Epithelial cell of esophagus (primary cell): ENCODE results near the gene KCTD17.

Experiments
- DNase-seq: peaks from one replicate; pipeline ENCODE4 v3.0.0; 2010; ENCODE audit warnings: low read depth
- H3K4me3 ChIP-seq: 2 replicates; pipeline ENCODE4 v1.5.1; 2011; ENCODE audit warnings: mild to moderate bottlenecking, low read length, control low read depth
- TF ChIP-seq, protein P1 (sequence below): IDR thresholded peaks from 2 replicates; pipeline ENCODE4 v1.5.1; 2011; ENCODE audit warnings: low read depth, mild to moderate bottlenecking, low read length, control low read depth, inconsistent platforms; ENCODE audit not compliant: insufficient read depth; ENCODE audit errors: missing control alignments

KCTD17 gene

DNA sequence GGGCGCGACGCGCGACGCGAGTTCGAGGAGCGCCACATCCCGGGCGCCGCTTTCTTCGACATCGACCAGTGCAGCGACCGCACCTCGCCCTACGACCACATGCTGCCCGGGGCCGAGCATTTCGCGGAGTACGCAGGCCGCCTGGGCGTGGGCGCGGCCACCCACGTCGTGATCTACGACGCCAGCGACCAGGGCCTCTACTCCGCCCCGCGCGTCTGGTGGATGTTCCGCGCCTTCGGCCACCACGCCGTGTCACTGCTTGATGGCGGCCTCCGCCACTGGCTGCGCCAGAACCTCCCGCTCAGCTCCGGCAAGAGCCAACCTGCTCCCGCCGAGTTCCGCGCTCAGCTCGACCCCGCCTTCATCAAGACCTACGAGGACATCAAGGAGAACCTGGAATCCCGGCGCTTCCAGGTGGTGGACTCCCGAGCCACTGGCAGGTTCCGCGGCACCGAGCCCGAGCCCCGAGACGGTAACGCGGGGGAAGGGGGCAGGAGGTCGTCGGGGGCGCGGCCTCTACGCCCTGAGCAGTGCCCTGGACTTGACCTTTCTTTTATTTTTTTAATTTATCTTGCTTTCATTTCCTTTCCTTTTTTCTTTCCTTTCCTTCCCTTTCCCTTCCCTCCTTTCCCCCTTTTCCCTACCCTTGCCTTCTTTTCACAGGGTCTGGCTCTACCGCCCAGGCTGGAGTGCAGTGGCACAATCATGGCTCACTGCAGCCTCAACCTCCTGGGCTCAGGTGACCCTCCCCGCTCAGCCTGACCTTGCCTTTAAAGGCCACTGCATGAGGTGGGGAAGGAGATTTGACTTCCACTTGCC lies 27.0 kb upstream of the KCTD17 start:
- TF ChIP-seq, protein P1, sequence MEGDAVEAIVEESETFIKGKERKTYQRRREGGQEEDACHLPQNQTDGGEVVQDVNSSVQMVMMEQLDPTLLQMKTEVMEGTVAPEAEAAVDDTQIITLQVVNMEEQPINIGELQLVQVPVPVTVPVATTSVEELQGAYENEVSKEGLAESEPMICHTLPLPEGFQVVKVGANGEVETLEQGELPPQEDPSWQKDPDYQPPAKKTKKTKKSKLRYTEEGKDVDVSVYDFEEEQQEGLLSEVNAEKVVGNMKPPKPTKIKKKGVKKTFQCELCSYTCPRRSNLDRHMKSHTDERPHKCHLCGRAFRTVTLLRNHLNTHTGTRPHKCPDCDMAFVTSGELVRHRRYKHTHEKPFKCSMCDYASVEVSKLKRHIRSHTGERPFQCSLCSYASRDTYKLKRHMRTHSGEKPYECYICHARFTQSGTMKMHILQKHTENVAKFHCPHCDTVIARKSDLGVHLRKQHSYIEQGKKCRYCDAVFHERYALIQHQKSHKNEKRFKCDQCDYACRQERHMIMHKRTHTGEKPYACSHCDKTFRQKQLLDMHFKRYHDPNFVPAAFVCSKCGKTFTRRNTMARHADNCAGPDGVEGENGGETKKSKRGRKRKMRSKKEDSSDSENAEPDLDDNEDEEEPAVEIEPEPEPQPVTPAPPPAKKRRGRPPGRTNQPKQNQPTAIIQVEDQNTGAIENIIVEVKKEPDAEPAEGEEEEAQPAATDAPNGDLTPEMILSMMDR: no peak
- H3K4me3 ChIP-seq: no peak overlapping the region
- DNase-seq: no peak

DNA sequence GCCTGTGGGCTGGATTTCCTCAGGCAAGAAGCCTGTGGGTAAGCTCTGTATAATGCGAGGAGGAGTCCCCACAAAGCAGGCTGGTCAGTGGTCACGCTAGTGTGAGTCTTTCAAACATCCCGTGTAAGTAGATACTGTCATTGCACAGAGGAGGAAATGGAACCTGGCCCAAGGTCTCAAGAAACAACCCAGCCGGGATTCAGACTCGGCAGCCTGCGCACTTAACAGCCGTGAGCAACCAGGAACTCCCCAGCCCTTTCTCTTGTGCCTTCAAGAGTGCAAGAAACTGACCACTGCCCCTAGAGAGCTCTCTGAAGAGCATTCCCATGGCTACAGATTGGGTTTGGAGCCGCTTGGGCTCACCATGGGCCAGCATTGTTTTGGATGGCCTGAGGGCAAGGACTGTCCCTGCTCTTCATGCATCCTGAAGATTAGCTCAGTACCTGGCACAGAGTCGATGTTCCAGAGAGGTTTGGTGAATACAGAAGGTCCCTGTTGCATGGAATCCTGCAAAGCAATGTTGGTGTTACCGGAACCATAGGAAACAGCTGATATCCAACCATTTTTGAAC lies 26.0 kb upstream of the KCTD17 start:
- TF ChIP-seq, protein P1: no peak
- no peak overlapping the region for H3K4me3 ChIP-seq
- no peak for DNase-seq

DNA sequence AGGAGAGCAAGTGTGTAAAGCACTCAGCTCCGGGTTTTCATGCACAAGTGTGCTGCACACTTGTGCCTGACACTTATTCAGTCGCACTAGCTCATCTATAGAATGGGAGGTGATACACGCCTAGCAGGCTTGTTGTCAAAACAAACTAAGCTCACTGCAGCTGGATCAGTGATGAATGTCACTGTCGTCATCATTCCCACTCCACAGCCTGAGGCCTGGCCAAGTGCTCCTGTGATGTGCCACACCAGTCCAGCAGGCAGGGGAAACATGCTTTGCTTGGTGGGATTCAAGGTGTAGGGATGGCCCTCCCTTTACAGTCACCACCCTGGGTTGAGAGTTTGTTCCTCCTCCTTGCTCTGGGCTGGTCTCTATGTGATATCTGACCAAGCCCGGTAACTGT lies 25.2 kb upstream of the KCTD17 start:
- H3K4me3 ChIP-seq: no peak overlapping the region
- TF ChIP-seq, protein P1: no peak
- no peak for DNase-seq

DNA sequence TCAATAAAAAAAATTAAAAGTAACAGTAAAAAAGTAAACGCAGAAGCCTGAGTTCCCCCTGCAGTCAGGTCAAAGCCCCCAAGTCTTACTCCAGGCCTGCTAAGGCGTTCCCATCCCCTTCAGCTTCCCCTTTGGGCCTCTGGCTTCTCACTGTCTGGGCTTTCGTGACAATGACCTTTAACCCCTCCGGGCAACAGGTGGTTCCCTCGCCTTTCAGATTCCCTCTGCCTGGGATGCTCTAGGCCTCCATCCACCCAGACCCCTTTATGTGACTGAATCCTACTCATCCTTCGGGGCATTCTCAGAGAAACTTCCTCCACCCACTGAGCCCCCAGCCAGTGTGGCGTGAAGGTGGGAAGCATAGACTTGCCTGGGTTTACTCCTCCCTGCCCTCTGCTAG lies 24.0 kb upstream of the KCTD17 start:
- H3K4me3 ChIP-seq: no peak overlapping the region
- TF ChIP-seq, protein P1: no peak
- no peak for DNase-seq

DNA sequence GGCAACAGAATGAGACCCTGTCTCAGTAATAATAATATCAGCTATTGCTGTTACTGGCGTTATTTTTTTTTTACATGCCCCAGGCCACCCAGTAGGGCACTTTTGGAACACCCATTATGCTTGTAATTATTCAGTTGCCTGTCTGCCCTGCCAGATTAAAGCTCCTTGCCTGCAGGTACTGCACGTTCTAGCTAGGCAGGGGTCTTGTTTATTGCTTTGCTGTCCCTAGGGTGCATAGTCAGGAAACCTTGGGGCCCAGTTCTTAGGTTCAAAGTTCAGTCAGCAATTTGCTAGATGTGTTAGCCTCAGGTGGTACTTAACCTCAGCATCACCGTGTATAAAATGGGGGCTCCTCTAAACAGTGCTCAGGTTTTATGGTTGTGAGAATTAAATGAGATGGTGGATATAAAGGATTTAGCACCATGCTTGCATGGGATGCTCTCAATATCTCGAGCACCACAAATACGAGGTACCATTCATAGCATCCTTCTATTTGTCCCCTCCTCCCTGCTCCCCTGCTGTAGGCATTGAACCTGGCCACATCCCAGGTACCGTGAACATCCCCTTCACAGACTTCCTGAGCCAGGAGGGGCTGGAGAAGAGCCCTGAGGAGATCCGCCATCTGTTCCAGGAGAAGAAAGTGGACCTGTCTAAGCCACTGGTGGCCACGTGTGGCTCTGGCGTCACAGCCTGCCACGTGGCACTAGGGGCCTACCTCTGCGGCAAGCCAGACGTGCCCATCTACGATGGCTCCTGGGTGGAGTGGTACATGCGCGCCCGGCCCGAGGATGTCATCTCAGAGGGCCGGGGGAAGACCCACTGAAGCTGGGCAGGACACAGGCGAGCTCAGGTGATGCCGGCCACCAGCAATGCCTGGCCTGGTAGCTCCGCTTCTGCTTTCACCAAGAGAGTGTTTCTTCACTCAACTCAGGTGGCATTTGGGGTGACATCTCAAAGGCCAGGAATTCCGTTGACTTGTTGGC lies 22.6 kb upstream of the KCTD17 start:
- no peak for DNase-seq
- H3K4me3 ChIP-seq: no peak overlapping the region
- TF ChIP-seq, protein P1: no peak

DNA sequence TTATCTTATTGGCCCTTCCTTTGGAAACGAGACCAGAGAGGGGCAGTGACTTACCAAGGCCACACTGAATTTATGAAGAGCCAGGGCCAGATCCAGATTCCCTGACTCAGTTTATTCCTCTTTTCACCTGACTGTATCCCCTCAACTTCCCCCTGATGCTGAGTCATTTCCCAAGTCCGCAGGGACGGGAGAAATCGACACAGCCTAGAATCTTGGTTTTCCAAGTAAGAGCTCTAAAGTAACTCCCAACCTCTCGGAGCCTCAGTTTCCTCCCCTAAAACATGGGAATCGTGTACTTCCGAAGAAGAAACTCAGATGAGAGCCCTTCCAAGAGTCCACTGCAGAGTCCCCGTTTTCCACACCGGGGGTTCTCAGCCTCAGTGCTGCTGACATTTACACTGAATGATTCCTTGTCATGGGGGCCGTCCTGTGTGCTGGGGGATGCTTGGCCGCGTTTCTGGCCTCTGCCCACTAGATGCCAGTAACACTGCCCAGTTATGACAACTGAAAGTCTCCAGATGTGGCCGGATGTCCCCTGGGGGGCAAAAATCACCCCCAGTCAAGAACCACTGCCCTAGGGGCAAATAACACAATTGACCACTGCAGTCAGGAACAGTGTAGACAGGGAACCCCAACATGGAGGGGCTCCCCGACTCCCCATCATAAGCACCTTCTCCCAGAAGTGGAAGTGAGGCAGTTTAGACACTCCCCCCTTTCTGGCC lies 20.8 kb upstream of the KCTD17 start:
- H3K4me3 ChIP-seq: no peak overlapping the region
- no peak for DNase-seq
- TF ChIP-seq, protein P1: no peak
